ENCODE measurements around the gene GRK6.

Gene GRK6

DNA sequence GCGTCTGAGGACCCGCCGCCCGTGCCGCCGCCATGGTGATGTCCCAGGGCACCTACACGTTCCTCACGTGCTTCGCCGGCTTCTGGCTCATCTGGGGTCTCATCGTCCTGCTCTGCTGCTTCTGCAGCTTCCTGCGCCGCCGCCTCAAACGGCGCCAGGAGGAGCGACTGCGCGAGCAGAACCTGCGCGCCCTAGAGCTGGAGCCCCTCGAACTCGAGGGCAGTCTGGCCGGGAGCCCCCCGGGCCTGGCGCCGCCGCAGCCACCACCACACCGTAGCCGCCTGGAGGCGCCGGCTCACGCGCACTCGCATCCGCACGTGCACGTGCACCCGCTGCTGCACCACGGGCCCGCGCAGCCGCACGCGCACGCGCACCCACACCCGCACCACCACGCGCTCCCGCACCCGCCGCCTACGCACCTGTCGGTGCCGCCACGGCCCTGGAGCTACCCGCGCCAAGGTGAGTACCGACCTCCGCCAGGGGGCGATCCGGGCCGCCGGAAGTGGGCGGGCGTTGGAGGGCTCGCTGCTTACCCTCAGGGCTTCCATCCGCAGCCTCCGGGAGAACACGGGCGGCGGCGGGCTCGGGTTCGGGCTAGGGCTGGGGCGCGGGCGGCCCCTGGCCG, 28.7 kb downstream of the GRK6 start (continued):
- no peak for TF ChIP-seq ZNF48 (tag by site-specific recombination; IDR thresholded peaks at IDR 0.05)
- no peak for TF ChIP-seq REPIN1 (tag by site-specific recombination; IDR thresholded peaks at IDR 0.05; ENCODE audit: low read depth)
- no peak for TF ChIP-seq ZNF146 (tag by site-specific recombination; IDR thresholded peaks at IDR 0.05)
- no peak for TF ChIP-seq GFI1B (tag by site-specific recombination; IDR thresholded peaks at IDR 0.05)
- peak; percentile 43; the same call in 1 of the 2 replicates for TF ChIP-seq ZNF580 (tag by site-specific recombination; IDR thresholded peaks at IDR 0.05)
- no peak for TF ChIP-seq ZNF707 (tag by site-specific recombination; IDR thresholded peaks at IDR 0.05)
- TF ChIP-seq ZNF157 (tag by site-specific recombination; IDR thresholded peaks at IDR 0.05), result no peak
- TF ChIP-seq, protein P1, sequence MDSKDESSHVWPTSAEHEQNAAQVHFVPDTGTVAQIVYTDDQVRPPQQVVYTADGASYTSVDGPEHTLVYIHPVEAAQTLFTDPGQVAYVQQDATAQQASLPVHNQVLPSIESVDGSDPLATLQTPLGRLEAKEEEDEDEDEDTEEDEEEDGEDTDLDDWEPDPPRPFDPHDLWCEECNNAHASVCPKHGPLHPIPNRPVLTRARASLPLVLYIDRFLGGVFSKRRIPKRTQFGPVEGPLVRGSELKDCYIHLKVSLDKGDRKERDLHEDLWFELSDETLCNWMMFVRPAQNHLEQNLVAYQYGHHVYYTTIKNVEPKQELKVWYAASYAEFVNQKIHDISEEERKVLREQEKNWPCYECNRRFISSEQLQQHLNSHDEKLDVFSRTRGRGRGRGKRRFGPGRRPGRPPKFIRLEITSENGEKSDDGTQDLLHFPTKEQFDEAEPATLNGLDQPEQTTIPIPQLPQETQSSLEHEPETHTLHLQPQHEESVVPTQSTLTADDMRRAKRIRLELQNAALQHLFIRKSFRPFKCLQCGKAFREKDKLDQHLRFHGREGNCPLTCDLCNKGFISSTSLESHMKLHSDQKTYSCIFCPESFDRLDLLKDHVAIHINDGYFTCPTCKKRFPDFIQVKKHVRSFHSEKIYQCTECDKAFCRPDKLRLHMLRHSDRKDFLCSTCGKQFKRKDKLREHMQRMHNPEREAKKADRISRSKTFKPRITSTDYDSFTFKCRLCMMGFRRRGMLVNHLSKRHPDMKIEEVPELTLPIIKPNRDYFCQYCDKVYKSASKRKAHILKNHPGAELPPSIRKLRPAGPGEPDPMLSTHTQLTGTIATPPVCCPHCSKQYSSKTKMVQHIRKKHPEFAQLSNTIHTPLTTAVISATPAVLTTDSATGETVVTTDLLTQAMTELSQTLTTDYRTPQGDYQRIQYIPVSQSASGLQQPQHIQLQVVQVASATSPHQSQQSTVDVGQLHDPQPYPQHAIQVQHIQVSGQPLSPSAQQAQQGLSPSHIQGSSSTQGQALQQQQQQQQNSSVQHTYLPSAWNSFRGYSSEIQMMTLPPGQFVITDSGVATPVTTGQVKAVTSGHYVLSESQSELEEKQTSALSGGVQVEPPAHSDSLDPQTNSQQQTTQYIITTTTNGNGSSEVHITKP (tag by site-specific recombination; IDR thresholded peaks at IDR 0.05), result no peak
- TF ChIP-seq ZNF529 (tag by site-specific recombination; IDR thresholded peaks at IDR 0.05; ENCODE audit: insufficient replicate concordance), result no peak
- TF ChIP-seq KLF8 (tag by site-specific recombination; IDR thresholded peaks at IDR 0.05), result no peak
- TF ChIP-seq ZNF354C (tag by site-specific recombination; IDR thresholded peaks at IDR 0.05; ENCODE audit: borderline replicate concordance, low read depth), result no peak
- TF ChIP-seq ZSCAN30 (tag by site-specific recombination; IDR thresholded peaks at IDR 0.05), result peak; percentile 86; the same call in 1 of the 2 replicates
- TF ChIP-seq ZNF266 (tag by site-specific recombination; IDR thresholded peaks at IDR 0.05; ENCODE audit: low read depth), result no peak
- no peak for TF ChIP-seq RBAK (tag by site-specific recombination; IDR thresholded peaks at IDR 0.05)
- TF ChIP-seq ZNF350 (tag by site-specific recombination; IDR thresholded peaks at IDR 0.05), result no peak
- no peak for TF ChIP-seq SCRT1 (tag by site-specific recombination; IDR thresholded peaks at IDR 0.05; ENCODE audit: borderline replicate concordance)
- TF ChIP-seq ZNF626 (tag by site-specific recombination; IDR thresholded peaks at IDR 0.05), result no peak
- peak; percentile 36; the same call in 1 of the 2 replicates for TF ChIP-seq ZNF76 (tag by site-specific recombination; IDR thresholded peaks at IDR 0.05; ENCODE audit: borderline replicate concordance, low read depth)
- TF ChIP-seq ZNF585B (tag by site-specific recombination; IDR thresholded peaks at IDR 0.05), result no peak
- no peak for TF ChIP-seq ZNF112 (tag by site-specific recombination; IDR thresholded peaks at IDR 0.05)
- TF ChIP-seq, protein P2, sequence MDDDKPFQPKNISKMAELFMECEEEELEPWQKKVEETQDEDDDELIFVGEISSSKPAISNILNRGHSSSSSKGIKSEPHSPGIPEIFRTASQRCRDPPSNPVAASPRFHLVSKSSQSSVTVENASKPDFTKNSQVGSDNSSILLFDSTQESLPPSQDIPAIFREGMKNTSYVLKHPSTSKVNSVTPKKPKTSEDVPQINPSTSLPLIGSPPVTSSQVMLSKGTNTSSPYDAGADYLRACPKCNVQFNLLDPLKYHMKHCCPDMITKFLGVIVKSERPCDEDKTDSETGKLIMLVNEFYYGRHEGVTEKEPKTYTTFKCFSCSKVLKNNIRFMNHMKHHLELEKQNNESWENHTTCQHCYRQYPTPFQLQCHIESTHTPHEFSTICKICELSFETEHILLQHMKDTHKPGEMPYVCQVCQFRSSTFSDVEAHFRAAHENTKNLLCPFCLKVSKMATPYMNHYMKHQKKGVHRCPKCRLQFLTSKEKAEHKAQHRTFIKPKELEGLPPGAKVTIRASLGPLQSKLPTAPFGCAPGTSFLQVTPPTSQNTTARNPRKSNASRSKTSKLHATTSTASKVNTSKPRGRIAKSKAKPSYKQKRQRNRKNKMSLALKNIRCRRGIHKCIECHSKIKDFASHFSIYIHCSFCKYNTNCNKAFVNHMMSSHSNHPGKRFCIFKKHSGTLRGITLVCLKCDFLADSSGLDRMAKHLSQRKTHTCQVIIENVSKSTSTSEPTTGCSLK (tag by site-specific recombination; IDR thresholded peaks at IDR 0.05), result no peak
- TF ChIP-seq ZNF184 (tag by site-specific recombination; IDR thresholded peaks at IDR 0.05), result 0 out of 2 replicates have a peak, but pooled peaks have one; percentile 55
- TF ChIP-seq ZNF701 (tag by site-specific recombination; IDR thresholded peaks at IDR 0.05), result no peak
- no peak for TF ChIP-seq ZNF830 (tag by site-specific recombination; IDR thresholded peaks at IDR 0.05; ENCODE audit: low read depth)
- no peak for TF ChIP-seq KLF7 (tag by site-specific recombination; IDR thresholded peaks at IDR 0.05; ENCODE audit: borderline replicate concordance)
- TF ChIP-seq, protein P3, sequence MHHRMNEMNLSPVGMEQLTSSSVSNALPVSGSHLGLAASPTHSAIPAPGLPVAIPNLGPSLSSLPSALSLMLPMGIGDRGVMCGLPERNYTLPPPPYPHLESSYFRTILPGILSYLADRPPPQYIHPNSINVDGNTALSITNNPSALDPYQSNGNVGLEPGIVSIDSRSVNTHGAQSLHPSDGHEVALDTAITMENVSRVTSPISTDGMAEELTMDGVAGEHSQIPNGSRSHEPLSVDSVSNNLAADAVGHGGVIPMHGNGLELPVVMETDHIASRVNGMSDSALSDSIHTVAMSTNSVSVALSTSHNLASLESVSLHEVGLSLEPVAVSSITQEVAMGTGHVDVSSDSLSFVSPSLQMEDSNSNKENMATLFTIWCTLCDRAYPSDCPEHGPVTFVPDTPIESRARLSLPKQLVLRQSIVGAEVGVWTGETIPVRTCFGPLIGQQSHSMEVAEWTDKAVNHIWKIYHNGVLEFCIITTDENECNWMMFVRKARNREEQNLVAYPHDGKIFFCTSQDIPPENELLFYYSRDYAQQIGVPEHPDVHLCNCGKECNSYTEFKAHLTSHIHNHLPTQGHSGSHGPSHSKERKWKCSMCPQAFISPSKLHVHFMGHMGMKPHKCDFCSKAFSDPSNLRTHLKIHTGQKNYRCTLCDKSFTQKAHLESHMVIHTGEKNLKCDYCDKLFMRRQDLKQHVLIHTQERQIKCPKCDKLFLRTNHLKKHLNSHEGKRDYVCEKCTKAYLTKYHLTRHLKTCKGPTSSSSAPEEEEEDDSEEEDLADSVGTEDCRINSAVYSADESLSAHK (tag by site-specific recombination; IDR thresholded peaks at IDR 0.05), result no peak
- peak; percentile 85 for TF ChIP-seq ZBTB7A (tag by site-specific recombination; IDR thresholded peaks at IDR 0.05; ENCODE audit: low read depth)
- TF ChIP-seq ZNF335 (tag by site-specific recombination; conservative IDR thresholded peaks at IDR 0.05), result peak; percentile 92
- TF ChIP-seq ZNF658 (tag by site-specific recombination; IDR thresholded peaks at IDR 0.05), result no peak
- TF ChIP-seq ZNF514 (tag by site-specific recombination; IDR thresholded peaks at IDR 0.05), result no peak
- TF ChIP-seq ZNF202 (tag by site-specific recombination; IDR thresholded peaks at IDR 0.05; ENCODE audit: borderline replicate concordance), result no peak
- TF ChIP-seq BCL6B (tag by site-specific recombination; IDR thresholded peaks at IDR 0.05), result no peak
